ENCODE measurements around the gene SPNS3. TPM values are rescaled to one million over a fixed set of nuclear protein-coding genes. Genes with fewer than 3 reads are reported as not detected.

The SPNS3 gene
- total and polyA plus RNA-seq, 9 of the 15 experiments (the other 6 are each of a cell fraction or from before 2014, with no cell fraction given): not detected

GRCh38 chr17:4501295-4501949 is 67.7 kb downstream of the SPNS3 start:
- ATAC-seq: no peak
- WGBS (ENCODE audit: insufficient coverage, low coverage, missing lambda C conversion rate): 0% methylated on average over 2 of the region's 3 CpGs
- ChIA-PET POLR2A (no interaction called here), CTCF (ENCODE audit: low intra/inter-chr PET ratio) (no interaction called here)
- DNase-seq (ENCODE audit: extremely low read depth in 1 of 4, low spot score in 3 of 4): peak in 2 of 4 experiments; percentile 29 to 41
- no peak for FAIRE-seq
- Histone ChIP-seq H3K9ac (ENCODE audit: insufficient read depth in 1 of 2, low read depth in 2 of 2, low read length in 2 of 2) (no peak overlapping the region), H2AFZ (ENCODE audit: low read depth, low read length) (no peak overlapping the region), H3K27ac (ENCODE audit: extremely low read depth, low read depth, low read length) (no peak overlapping the region), H3K27me3 (ENCODE audit: control insufficient read depth in 2 of 2, insufficient read depth in 2 of 2, low read length in 2 of 2) (peaks cover 0 to 76% of the 10 kb centered on the region in 2 experiments; a peak in 3 of 5 replicates), H3K9me1 (ENCODE audit: control insufficient read depth, insufficient read depth, low read length) (no peaks in the 10 kb centered on the region), H3K4me3 (no peak overlapping the region), H3K79me2 (ENCODE audit: control insufficient read depth, insufficient read depth, low read length) (no peaks in the 10 kb centered on the region), H4K20me1 (replicated peaks; ENCODE audit: control insufficient read depth, insufficient read depth, low read length) (peaks cover 7% of the 10 kb centered on the region; the same call in 1 of the 2 replicates), H3K9me3 (replicated peaks; ENCODE audit: control insufficient read depth, insufficient read depth, low read depth, low read length) (no peaks in the 10 kb centered on the region), H3K4me1 (replicated peaks in 1 of 2; ENCODE audit: control insufficient read depth in 2 of 2, insufficient read depth in 2 of 2, low read length in 2 of 2) (peaks cover 4 to 25% of the 10 kb centered on the region in 2 experiments; a peak in 4 of 5 replicates), H3K4me2 (ENCODE audit: insufficient read depth, low read length) (no peak overlapping the region), H3K36me3 (ENCODE audit: control insufficient read depth, insufficient read depth, low read length) (no peaks in the 10 kb centered on the region)
- intact Hi-C loops (cut with micrococcal nuclease) (no loop called here), in situ Hi-C loops (cut with MboI) (no loop called here)
- 0 out of 2 replicates have a peak, but pooled peaks have one; percentile 62 for TF ChIP-seq ZNF263 (CRISPR knock-in tag; IDR thresholded peaks at IDR 0.05; ENCODE audit: borderline replicate concordance)
- no peak for TF ChIP-seq PHTF2 (CRISPR knock-in tag; IDR thresholded peaks at IDR 0.05)
- no TSS peak for BruUV-seq (replicated peaks)

GRCh38 chr17:4502466-4503154 is 68.9 kb downstream of the SPNS3 start:
- Histone ChIP-seq H3K27ac (ENCODE audit: extremely low read depth, low read depth, low read length) (no peak overlapping the region), H3K9me3 (replicated peaks; ENCODE audit: control insufficient read depth, insufficient read depth, low read depth, low read length) (no peaks in the 10 kb centered on the region), H4K20me1 (replicated peaks; ENCODE audit: control insufficient read depth, insufficient read depth, low read length) (peaks cover 4% of the 10 kb centered on the region; the same call in 1 of the 2 replicates), H3K9me1 (ENCODE audit: control insufficient read depth, insufficient read depth, low read length) (no peaks in the 10 kb centered on the region), H3K36me3 (ENCODE audit: control insufficient read depth, insufficient read depth, low read length) (no peaks in the 10 kb centered on the region), H2AFZ (ENCODE audit: low read depth, low read length) (no peak overlapping the region), H3K4me1 (replicated peaks in 1 of 2; ENCODE audit: control insufficient read depth in 2 of 2, insufficient read depth in 2 of 2, low read length in 2 of 2) (peaks cover 5 to 31% of the 10 kb centered on the region in 2 experiments; a peak in 4 of 5 replicates), H3K4me3 (no peak overlapping the region), H3K79me2 (ENCODE audit: control insufficient read depth, insufficient read depth, low read length) (no peaks in the 10 kb centered on the region), H3K27me3 (ENCODE audit: control insufficient read depth in 2 of 2, insufficient read depth in 2 of 2, low read length in 2 of 2) (peaks cover 0 to 66% of the 10 kb centered on the region in 2 experiments; a peak in 3 of 5 replicates), H3K9ac (ENCODE audit: insufficient read depth in 1 of 2, low read depth in 2 of 2, low read length in 2 of 2) (no peak overlapping the region), H3K4me2 (ENCODE audit: insufficient read depth, low read length) (no peak overlapping the region)
- WGBS (ENCODE audit: insufficient coverage, low coverage, missing lambda C conversion rate): 7% methylated on average over 16 of the region's 18 CpGs
- FAIRE-seq (no peak), ATAC-seq (no peak), DNase-seq (ENCODE audit: extremely low read depth in 1 of 4, low spot score in 3 of 4) (no peak)
- ChIA-PET POLR2A (interaction anchor here (0.6 to 1.1 kb wide), 4 partner anchors 34 to 140 kb away, joined by 3 read pairs; no protein-coding TSS in a partner anchor), CTCF (ENCODE audit: low intra/inter-chr PET ratio) (no interaction called here)
- intact Hi-C loops (cut with micrococcal nuclease) (no loop called here), in situ Hi-C loops (cut with MboI) (no loop called here)
- TF ChIP-seq CHCHD3 (CRISPR knock-in tag; IDR thresholded peaks at IDR 0.05) (no peak), CBX1 (IDR thresholded peaks at IDR 0.05; ENCODE audit: low read depth) (no peak), ZNF561 (CRISPR knock-in tag; conservative IDR thresholded peaks at IDR 0.05) (no peak), SNAPC5 (CRISPR knock-in tag; IDR thresholded peaks at IDR 0.05) (no peak), TSC22D4 (tag; IDR thresholded peaks at IDR 0.05) (no peak), SNIP1 (IDR thresholded peaks at IDR 0.05; ENCODE audit: low read depth) (no peak), ZNF239 (CRISPR knock-in tag; IDR thresholded peaks at IDR 0.05) (no peak), CREM (IDR thresholded peaks at IDR 0.05; ENCODE audit: low read depth) (no peak), GATA2 (CRISPR knock-in tag; IDR thresholded peaks at IDR 0.05) (no peak), HBP1 (CRISPR knock-in tag; IDR thresholded peaks at IDR 0.05) (no peak), ZKSCAN1 (IDR thresholded peaks at IDR 0.05; ENCODE audit: low read depth, low read length) (no peak), MCM2 (IDR thresholded peaks at IDR 0.05; ENCODE audit: low read depth) (no peak)
- no TSS peak for BruUV-seq (replicated peaks)

Data from K562 (cell line).